OCI-LY1 (cell line): Measurements from ENCODE around the gene FAM107B.

Experiments
- H2AFZ ChIP-seq: fragments of 200-600 bp; sonication (generic), shearing (Covaris generic); 2 replicates; pipeline ENCODE4 v1.6.0; 2014; ENCODE audit warnings: antibody characterized with exemption, mild to moderate bottlenecking, low read length
- H3F3A ChIP-seq: fragments of 200-600 bp; sonication (generic), shearing (Covaris generic); 2 replicates; pipeline ENCODE4 v1.6.0; 2014; ENCODE audit warnings: mild to moderate bottlenecking, antibody characterized with exemption, low read length, moderate library complexity; ENCODE audit not compliant: insufficient read depth
- H3K27ac ChIP-seq: fragments of 200-600 bp; sonication (generic); 2 replicates; pipeline ENCODE4 v1.5.1; 2014; ENCODE audit warnings: low read length, mixed run types, mild to moderate bottlenecking, low read depth; ENCODE audit not compliant: poor library complexity, severe bottlenecking
- H3K27me3 ChIP-seq: fragments of 200-600 bp; sonication (generic); 2 replicates; pipeline ENCODE4 v1.6.0; 2014; ENCODE audit warnings: antibody characterized with exemption, mild to moderate bottlenecking, low read length, moderate library complexity; ENCODE audit not compliant: insufficient read depth
- H3K36me3 ChIP-seq: fragments of 200-600 bp; sonication (generic); 2 replicates; pipeline ENCODE4 v1.6.1; 2014; ENCODE audit warnings: mild to moderate bottlenecking, antibody characterized with exemption, low read length, moderate library complexity, mixed read lengths; ENCODE audit not compliant: insufficient read depth
- H3K4me1 ChIP-seq: fragments of 200-600 bp; sonication (generic); 2 replicates; pipeline ENCODE4 v1.5.1; 2014; ENCODE audit warnings: mild to moderate bottlenecking, low read length, moderate library complexity; ENCODE audit not compliant: insufficient read depth, severe bottlenecking
- H3K4me2 ChIP-seq: fragments of 200-600 bp; sonication (generic), shearing (Covaris generic); 2 replicates; pipeline ENCODE4 v1.6.1; 2014; ENCODE audit warnings: low read length
- H3K4me3 ChIP-seq: fragments of 200-600 bp; sonication (generic); 2 replicates; pipeline ENCODE4 v1.5.1; 2014; ENCODE audit warnings: low read length, low read depth, mild to moderate bottlenecking, mixed read lengths; ENCODE audit not compliant: poor library complexity, severe bottlenecking
- H3K79me2 ChIP-seq: fragments of 200-600 bp; shearing (Covaris generic); 2 replicates; pipeline ENCODE4 v1.6.1; 2016; ENCODE audit warnings: mixed run types, low read length, mixed read lengths; ENCODE audit not compliant: insufficient read depth
- H3K9ac ChIP-seq: fragments of 200-600 bp; sonication (generic), shearing (Covaris generic); 2 replicates; pipeline ENCODE4 v1.6.1; 2014; ENCODE audit warnings: mild to moderate bottlenecking, low read length, mixed read lengths
- H3K9me2 ChIP-seq: fragments of 200-600 bp; sonication (generic), shearing (Covaris generic); 2 replicates; pipeline ENCODE4 v1.6.1; 2014; ENCODE audit warnings: low read depth, mild to moderate bottlenecking, low read length, mixed read lengths
- H3K9me3 ChIP-seq: fragments of 200-600 bp; shearing (Covaris generic); 2 replicates; pipeline ENCODE4 v1.6.1; 2014; ENCODE audit warnings: low read length, mixed read lengths
- H4K20me1 ChIP-seq: fragments of 200-600 bp; sonication (generic), shearing (Covaris generic); 2 replicates; pipeline ENCODE4 v1.6.0; 2016; ENCODE audit warnings: mild to moderate bottlenecking, low read length; ENCODE audit not compliant: insufficient read depth
- CTCF ChIP-seq: fragments of 200-600 bp; sonication (generic), shearing (Covaris generic); IDR thresholded peaks from 2 replicates; pipeline ENCODE4 v1.5.1; 2017; ENCODE audit warnings: mild to moderate bottlenecking, antibody characterized with exemption, low read length, moderate library complexity, mixed read lengths
- EZH2 ChIP-seq: fragments of 200-600 bp; sonication (generic), shearing (Covaris generic); IDR thresholded peaks from 2 replicates; pipeline ENCODE4 v1.8.0; 2017; ENCODE audit warnings: borderline replicate concordance, mixed run types, mild to moderate bottlenecking, antibody characterized with exemption, low read length, moderate library complexity, mixed read lengths

Gene FAM107B

DNA sequence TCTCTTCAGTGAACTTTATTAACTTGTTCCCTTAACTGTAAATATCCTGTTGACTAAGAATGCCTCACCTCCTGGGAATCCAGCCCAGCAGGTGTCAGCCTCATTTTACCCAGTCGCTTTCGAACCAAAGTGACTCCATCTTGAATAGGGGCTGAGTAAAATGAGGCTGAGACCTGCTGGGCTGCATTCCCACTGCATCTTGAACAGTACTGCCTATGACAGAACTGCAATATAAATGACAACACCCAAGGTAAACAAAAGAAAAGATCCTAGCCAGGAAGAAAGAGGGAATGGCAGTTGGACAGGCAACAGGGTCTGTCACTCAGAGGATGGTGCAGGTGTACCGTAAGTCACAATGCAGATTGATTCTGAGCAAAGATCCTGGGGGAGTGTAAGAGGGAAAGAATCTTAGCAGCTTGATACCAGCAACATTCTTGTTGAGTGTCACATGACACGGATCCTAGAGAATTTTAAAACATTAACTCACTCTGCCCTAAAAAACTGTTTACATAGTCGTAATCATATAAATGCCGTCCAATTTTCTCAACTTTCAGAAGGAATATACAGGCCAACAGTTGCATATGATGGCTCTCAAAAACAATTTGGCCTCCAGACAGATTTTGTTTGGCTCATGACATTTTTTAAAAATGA, 4.4 kb upstream of the FAM107B start:
- TF ChIP-seq EZH2 (no peak), CTCF (no peak)
- H3K9ac ChIP-seq, result no peak overlapping the region
- H2AFZ ChIP-seq, result no peak overlapping the region
- no peaks in the 10 kb centered on the region for H3K79me2 ChIP-seq
- no peaks in the 10 kb centered on the region for H4K20me1 ChIP-seq
- no peak overlapping the region for H3K4me2 ChIP-seq
- no peaks in the 10 kb centered on the region for H3K27me3 ChIP-seq
- H3K9me3 ChIP-seq, result no peaks in the 10 kb centered on the region
- H3F3A ChIP-seq, result no peaks in the 10 kb centered on the region
- H3K9me2 ChIP-seq, result no peaks in the 10 kb centered on the region
- no peaks in the 10 kb centered on the region; the same call in 1 of the 2 replicates for H3K36me3 ChIP-seq
- no peak overlapping the region for H3K27ac ChIP-seq
- H3K4me3 ChIP-seq, result no peak overlapping the region
- H3K4me1 ChIP-seq, result no peaks in the 10 kb centered on the region

DNA sequence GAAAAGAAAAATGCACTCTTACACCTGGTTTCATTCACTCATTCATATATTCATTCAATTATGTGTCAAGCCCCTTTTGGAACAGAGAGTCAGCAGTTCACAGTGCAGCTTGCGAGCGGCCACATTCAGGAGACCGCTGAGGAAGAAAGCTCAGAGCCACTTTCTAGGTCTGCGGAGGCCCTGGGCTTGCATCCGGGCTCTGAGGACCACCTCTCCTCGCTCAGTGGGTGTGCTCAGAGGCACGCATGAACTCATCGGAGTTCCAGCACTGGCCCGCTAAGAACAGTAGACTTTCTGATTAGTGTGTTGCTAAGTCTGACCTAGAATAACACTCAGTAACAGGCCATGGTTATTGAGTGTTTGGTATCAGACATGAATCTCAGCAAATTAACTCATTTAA, 1.8 kb upstream of the FAM107B start:
- no peaks in the 10 kb centered on the region for H3K9me2 ChIP-seq
- H3F3A ChIP-seq, result no peaks in the 10 kb centered on the region
- no peaks in the 10 kb centered on the region for H3K27me3 ChIP-seq
- no peak overlapping the region for H3K27ac ChIP-seq
- no peaks in the 10 kb centered on the region for H3K9me3 ChIP-seq
- TF ChIP-seq EZH2, result no peak
- no peak for TF ChIP-seq CTCF
- H3K4me1 ChIP-seq, result no peaks in the 10 kb centered on the region
- no peak overlapping the region for H2AFZ ChIP-seq
- no peaks in the 10 kb centered on the region for H3K79me2 ChIP-seq
- H3K36me3 ChIP-seq, result no peaks in the 10 kb centered on the region; the same call in 1 of the 2 replicates
- no peaks in the 10 kb centered on the region for H4K20me1 ChIP-seq
- no peak overlapping the region for H3K9ac ChIP-seq
- H3K4me3 ChIP-seq, result no peak overlapping the region
- H3K4me2 ChIP-seq, result no peak overlapping the region

GRCh38 chr10:14775656-14776055, 959 bp upstream of the FAM107B start:
- H3K79me2 ChIP-seq, result no peaks in the 10 kb centered on the region
- TF ChIP-seq CTCF (no peak), EZH2 (no peak)
- H3K4me2 ChIP-seq, result no peak overlapping the region
- H3K4me1 ChIP-seq, result no peaks in the 10 kb centered on the region
- H4K20me1 ChIP-seq, result no peaks in the 10 kb centered on the region
- H3K9ac ChIP-seq, result no peak overlapping the region
- H3K9me2 ChIP-seq, result no peaks in the 10 kb centered on the region
- no peaks in the 10 kb centered on the region for H3K9me3 ChIP-seq
- no peaks in the 10 kb centered on the region for H3K27me3 ChIP-seq
- H3K27ac ChIP-seq, result no peak overlapping the region
- no peak overlapping the region for H3K4me3 ChIP-seq
- H2AFZ ChIP-seq, result no peak overlapping the region
- no peaks in the 10 kb centered on the region; the same call in 1 of the 2 replicates for H3K36me3 ChIP-seq
- no peaks in the 10 kb centered on the region for H3F3A ChIP-seq
